HG03439 (cell line): Measurements from ENCODE around the gene AKNA.
A peak's percentile ranks its signal among the peaks of the same experiment; 100 is the strongest.

Experiments used
- ATAC-seq: cut with Tn5 transposase; IDR thresholded peaks from one replicate; pipeline ENCODE4 v1.9.1; 2021; ENCODE audit warnings: mild to moderate bottlenecking, moderate library complexity; ENCODE audit not compliant: unreplicated experiment

AKNA gene

DNA sequence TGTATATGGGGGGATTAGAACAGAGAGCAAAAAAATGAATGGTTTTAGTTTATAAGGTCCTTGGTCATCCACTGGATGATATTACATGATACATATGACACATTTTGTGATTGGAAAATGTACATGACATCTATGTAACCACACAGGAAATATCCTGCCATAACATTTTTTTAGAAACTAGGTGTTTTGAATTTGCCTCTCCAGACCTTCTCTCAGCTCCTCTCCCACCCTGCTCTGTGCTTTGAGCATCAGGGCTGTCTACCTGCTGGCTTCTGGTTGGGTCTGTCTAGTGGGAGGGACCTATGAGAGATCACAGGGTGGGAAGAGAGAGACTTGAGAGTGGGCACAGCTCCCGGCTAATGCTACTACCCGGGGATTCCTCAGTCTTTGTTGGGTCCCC, 24.4 kb downstream of the AKNA start:
- no peak for ATAC-seq

DNA sequence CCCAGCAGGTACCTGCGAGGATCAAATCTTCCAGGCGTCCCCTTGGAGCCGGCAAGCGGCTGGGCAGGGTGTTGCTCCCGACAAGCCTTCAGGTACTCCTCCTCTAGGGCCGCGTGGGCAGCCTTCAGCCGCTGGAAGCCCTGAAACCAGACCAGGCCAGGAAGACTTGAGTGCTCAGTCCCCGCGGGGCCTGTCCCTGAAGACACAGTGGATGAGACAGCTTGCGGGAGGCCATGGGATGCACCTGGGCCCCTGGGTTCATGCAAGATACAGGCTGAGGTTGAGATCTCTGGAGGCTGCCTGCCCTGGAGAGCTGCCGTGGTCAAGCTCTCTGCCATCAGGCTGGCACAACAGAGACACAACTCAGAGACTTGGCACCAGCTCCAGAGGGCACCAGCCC, 25.4 kb downstream of the AKNA start:
- ATAC-seq: no peak

DNA sequence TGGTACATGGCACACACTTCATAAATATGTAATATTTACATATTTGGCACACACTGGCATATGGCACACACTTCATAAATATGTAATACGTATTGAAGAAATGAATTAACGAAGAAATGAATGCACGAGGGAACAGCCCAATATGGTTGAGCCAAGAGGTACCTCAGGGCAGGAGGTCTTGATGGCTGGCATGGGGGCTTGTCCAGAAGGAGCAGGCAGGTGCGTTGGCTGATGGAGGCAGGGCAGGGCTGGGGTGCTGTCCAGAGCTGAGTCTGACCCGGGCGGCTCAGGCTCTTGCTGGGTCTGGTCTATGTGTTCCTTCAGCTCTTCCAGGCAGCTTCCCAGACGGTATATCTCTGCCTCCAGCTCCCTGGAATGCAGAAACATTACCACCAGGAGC, 26.2 kb downstream of the AKNA start:
- no peak for ATAC-seq

DNA sequence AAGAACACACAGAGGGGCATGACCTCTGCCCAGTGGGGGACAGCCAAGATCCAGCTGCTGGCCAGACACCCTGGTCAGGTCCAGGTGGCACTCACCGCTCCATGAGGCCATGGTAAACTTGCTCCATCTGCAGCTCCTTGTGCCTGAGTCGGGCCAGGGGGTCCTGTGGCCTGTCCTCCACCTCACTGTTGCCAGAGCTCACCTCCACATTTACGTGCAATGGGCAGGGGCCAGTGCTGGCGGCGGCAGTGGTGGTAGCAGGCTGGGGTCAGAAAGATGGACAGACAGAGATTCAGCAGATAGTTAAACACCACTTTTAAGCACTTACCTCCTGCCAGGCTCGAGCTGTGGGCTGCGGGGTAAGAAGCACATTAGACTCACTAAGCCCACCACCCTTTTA, 28.0 kb downstream of the AKNA start:
- ATAC-seq: no peak

DNA sequence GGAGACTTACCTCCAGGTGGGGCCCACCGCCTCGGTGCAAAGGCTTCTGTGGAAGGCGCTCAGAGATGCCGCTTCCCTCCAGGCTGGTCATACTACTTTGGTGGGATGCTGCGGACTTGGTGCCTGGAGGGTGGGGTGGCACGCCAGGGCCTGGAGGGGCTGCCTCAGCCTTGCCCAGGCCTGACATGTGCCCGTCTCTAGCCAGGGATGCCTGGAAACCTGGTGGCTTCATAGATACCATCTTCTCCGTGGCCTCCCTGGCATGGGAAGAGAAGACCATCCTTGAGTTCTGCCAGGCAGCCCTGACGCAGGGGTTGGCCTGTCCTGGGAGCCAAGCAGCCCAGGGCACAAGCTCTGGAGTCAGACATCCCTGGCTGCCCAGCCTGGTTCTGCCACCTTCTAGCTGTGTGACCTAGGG, 29.9 kb downstream of the AKNA start:
- ATAC-seq: no peak

DNA sequence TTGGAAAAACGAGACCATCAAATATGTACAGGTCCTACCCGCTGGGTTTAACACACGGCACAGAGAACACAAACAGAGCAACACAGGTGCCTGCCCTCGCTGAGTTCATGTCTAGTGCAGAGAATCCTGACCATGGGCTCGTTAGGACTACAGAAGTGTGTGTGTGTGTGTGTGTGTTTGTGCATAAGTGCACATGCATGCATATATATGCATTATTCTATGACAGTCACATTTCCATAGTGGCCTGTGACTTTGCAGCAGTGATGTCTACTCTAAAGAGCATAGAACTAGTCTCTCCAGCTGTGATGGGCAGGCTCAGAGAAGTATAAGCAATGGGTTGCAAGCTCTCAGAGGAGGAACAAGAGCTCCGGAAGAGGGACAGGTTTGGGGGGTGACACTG, 30.4 kb downstream of the AKNA start:
- no peak for ATAC-seq

DNA sequence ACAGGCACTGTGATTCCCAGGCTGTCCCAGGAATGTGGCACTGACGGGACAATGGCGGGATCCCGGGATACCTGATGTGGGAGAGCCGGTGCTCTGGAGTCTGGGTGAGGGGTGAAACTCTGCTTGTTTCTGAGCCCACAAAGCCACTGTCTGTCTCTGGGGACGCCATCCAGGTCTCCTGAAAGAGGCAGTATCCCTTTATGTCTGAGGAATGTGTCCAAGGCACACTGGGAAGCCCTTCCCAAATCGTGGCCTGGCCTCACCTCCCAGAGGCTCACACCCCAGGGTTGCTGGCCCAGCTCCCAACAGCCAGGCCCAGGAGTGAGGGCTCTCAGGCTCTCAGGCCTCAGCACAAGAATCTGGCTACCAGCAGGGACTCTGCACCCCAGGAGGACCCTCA, 31.0 kb downstream of the AKNA start:
- ATAC-seq: no peak

DNA sequence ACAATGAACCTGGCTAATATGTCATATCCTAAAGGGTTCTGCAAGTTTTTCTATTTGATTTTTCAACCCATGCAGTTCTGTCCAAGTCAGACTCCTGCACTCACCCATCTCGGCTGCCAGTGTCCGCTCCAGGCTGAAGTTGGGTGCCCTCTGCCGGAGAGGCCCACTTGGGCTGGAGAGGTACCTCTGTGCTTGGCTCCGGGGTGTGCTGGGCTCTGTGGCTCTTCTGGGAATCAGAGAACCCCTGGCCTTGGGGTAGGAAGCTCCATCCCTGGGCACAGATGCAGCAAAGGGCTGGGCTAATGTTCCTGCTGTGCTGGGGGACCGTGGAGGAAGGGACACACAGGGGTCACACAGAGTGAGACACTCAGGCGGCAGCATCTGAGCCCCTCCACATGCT, 32.0 kb downstream of the AKNA start:
- no peak for ATAC-seq

DNA sequence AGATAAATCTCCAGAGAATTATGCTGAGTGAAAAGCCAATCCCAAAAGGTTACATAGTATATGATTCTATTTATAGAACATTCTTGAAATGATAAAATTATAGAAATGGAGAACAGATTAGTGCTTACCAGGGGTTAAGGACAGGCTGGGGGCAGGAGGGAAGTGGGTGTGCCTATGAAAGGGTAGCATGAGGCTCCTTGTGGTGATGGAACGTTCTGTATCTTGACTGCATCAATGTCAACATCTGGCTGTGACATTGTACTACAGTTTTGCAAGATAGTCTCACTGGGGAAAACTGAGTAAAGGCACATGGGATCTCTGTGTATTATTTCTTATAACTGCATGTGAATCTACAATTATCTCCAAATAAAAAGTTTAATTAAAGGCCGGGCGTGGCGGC, 35.9 kb downstream of the AKNA start:
- ATAC-seq: no peak

DNA sequence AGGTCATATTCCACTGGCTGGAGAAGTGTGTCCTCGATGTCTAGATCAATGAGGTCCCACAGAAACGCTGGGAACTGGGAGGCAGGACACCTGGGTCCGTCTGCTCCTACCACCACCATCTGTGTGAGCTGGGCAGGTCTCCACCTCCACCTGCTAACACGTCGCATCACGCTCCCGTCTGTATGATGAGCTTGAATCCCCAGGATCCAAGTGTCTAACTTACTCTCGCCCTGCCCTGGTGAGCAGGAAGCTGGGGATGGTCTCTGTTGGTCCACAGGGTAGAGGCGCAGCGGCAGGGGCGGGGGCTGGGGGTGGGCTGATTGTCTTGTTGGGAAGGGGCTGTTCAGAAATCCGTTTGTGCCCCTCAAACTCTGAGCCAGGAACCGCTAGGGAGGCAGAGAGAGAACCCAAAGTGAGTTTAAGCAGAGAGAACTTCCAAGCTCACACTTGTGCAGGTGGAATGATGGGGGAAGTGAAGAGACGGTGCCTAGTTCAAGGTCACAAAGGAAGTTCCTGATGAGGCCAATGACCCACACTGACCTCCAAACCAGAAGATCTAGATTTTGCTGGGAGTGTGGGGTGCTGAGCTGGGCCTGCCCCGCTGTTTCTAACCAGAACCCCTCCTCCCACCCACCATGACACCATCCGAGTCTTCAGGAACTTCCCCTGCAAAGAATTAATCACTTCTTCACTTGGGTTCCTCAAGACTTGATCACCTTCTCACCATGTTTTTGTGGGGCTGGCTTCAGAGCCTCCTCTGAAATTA, 37.0 kb downstream of the AKNA start:
- ATAC-seq: no peak

DNA sequence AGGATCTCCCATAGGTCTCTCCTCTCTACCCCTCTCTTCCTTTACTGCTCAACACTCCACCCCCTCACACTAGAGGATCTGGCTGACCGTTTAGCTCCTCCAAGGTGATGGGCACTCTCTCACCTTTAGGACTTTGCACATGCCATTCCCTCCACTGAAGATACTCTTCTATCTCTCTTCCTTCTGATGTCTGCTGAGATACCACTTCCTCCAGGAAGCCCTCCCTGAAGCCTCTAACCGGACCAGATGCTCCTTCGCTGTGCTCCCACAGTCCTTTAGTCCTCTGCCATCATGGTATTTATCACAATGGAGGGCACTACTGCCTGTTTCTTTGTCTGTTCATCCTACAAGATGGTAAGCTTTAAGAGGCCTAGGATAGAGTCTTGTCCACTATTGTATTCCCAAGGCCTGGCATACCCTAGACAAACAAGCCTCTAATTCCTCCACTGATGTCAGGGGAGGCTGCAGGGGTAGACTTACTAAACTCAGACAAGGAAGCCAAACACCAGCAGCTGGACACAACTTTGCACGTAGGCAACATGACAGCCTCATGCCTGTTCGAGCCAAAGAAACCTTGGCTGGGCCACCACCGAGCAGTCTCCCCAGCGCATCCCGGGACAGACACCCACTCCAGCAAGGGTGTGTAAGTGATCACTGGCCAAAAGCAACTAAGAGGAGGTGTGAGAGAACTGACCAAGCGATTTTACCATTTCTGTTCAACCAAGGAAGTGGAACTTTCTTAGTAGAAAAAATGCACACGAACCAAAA, 37.9 kb downstream of the AKNA start:
- ATAC-seq: no peak

DNA sequence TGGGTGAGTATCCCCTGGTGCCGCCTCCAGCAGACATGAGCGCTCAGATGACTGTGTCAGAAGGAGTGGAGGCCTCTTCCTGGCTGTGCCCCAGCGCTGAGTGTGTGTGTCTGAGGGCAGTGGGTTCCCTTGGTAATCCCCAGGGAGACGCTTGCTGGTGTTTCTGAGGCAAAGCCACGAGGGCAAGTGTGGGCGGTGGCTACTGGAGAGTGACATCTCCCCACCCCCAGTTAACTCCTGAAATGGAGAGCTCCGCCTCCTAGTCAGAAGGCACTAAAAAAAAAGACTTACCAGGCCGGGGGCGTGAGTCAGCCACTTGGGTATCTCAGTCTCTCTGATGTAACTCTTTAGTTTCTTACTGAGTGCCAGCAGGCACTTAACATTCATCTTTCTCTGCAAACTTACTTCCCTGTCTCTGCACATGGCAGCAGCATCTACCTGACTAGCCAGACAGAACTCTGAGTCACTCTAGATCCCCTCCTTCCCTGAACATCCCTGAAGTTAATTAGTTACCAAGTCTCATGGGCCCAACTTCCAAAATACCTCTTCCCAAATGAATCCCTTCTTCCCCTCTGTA, 38.8 kb downstream of the AKNA start:
- peak; percentile 91 for ATAC-seq

DNA sequence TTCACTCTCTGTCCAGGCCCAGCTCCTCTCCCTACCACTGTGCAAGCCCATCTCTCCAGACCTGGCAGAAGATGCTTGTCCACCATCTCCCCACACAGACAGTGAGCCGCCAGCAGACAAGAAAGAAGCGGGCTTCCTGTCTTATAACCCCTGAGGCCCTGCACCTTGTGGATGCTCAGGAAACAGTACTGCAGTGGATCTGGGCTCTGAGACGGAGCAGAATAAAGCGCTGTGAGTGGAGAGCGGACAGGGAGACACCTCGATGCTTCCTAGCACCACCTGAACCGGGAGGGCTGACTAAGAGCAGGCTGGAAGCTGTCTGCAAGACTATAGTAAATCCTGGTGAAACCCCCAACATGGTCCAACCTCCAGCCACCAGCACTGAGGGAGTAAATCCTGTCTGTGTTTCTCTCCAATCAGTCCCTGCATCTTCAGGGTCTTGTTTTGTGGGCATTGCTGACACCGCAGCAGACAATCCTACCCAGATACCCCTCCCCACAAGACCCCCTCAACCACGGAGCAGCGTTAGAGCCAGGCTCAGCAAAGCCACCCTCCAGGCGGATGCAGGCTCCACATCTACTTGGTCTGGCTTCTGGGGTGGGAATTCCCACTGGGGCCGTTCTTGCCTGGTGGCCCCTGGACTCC, 39.4 kb downstream of the AKNA start:
- ATAC-seq: no peak

DNA sequence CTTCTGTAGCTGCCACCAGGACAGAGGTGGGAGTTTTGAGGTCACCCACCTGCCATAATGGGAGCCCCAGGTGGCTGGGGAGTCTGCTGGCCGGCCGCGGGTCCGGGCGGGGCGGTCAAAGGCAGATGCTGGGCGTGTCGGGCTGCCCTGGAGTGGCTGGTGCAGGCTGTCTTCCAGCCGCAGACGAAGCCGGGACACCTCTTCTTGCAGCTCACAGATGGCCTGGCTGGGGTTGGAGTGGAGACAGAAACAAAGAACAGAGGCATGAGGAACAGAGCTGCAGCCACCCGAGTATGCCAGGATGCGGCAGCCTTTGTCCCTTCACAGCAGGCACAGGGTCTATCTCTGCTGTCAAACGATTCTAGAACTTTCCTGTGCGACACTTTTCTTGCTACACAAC, 40.1 kb downstream of the AKNA start:
- no peak for ATAC-seq

DNA sequence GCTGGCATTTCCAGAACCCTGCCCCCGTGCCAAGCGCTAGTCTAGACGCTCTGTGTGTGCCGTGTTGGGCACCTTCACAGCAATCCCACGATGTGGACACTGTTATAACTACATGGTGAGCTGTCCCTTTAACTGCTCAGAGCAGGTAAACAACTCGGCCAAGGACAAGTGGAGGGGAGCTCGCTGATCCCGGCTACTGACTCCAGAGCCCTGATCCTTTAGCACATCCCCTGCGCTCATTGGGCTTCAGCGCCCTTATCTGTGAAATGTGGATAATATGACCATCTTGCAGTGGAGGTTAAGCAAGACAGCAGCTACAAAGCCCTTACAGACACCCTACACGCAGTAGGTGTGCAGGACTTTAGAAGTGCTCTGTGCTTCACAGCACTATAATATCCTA, 41.6 kb downstream of the AKNA start:
- no peak for ATAC-seq

DNA sequence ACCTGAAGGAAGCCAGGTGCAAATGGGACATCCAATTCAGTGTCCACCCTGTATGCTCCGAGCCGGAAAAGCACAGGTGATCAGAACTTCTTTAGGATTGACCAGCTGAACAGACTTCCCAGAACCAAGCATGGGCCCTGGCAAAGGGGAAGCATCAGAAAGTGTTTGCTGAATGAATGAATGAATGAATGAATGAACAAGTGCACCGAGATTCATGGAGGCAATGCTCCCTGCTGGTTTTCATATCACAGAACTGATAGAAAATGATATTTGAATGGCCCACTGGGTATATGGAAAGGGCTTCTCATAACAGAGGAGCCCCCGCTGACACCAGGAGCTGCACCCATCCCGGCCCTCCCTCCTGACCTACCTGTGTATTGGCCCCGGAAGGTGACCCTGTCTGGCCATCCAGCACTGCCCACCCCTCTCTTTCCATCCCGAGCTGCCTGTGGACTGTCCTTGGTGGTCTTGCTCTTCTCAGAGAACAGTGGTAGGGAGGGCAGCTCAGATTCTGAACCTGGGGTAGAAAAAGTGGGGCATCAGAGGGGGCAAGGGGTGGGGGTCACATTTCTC, 42.2 kb downstream of the AKNA start:
- no peak for ATAC-seq

DNA sequence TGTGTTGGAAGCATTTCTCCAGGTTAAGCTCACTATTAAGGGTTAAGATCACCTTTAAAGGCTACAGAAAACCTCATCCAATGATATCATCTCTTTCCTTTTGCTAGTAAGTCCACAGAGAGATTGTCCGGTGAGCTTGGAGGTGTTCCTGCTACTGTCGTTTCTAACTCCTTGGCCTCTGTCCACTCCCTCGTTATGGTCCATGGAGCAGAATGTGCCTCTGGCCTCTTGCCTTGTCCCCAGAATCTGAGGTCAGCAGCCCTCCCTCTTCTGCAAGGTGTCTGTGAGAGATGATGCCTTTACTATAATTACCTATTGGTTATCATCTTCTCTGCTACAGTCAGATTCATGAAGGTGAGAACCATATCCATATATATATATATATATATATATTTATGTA, 43.1 kb downstream of the AKNA start:
- no peak for ATAC-seq

DNA sequence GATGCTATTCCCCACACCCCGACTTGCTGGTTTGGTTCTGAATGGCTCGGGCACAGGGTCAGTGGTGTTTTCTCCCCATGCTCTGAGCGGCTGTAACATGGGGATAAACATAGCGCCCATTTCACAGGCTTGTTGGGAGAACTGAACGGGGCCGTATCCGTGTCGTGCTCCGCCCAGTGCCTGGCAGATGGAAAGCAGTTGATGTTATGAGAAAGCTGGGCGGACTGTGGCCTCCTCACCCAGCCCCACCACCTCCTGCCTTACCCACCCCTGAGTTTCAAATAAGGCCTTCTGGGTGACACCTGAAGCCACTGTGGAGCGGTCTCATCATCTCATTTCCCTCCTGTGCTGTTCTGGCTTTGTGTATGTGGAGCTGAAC, 43.6 kb downstream of the AKNA start:
- ATAC-seq: no peak

DNA sequence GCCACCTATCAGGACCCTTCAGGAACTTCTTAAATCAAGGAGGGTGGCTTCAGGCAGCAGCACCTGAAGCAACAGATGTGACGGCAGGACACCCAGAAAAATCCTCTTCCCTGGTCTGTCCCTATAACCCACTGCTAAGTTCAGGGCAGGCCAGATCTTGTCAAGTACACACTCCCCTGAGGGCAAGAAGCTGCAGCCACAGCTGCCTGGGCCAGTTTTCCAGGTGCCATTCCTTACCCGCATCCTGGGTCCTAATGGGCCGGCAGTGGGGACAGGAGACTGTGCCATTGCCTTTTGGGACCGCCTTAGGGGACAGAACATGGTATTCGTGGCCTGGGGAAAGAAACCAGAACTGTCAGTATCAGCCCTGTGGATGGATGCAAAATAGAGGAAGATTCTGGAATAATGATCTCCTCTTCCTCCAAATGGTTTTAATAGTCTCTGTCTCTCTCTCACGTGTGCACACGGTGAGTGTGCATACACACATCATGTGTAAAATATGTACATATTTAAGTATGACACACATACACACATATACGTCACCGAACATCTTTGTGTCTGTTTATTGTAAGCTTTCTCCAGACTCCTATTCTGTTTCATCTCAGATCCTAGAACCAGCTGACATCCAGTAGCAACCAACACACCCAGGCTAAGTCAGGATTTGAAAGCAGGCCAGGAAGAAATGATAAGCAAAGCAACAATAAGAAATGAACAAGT, 44.2 kb downstream of the AKNA start:
- no peak for ATAC-seq

DNA sequence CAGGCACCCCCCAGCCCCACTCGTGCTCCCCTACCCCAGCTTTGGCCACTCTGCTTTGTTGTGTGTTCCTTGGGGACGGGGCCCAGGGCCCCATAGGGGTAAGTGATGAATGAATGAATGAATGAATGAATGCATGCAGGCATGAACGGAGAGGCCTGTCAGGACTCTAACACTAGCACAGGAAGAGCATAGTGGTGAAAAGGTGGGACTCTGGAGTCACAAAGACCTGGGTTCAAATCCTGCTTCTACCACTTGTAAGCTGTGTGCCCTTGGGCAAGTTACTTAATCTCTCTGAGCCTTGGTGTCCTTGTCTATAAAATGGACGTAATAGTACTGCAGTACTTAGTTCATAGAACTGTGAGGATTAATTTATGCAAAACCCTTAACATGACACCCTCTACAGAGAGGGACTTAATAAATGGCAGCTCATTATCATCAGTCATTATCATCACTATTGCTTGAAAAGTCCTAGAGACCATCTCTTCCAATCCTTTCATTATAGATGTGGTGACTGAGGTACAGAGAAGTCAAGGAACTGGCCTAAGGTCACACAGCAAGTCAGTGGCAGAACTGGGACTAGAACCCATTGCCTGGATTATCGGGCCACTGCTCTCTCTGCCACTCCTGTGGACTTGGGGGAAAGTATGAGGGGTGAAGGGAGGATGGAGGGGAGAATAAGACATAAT, 44.9 kb downstream of the AKNA start:
- ATAC-seq: no peak
